CD4-positive, alpha-beta T cell treated with Interleukin-6 at 100 ng/mL for 8 hours (primary cell): ENCODE measurements around the gene AHCY.
"Not testable (repeated sequence)": the region's sequence is repeated elsewhere in the genome, so short reads cannot be mapped to it uniquely, and the experiment has no call there.

Experiments used
- DNase-seq: peaks from one replicate; pipeline ENCODE4 v3.0.0-alpha.2; 2020; ENCODE audit warnings: mixed read lengths, low spot score

Gene AHCY

GRCh38 chr20:34322267-34323105 lies 19.3 kb upstream of the AHCY start:
- no peak for DNase-seq

- DNase-seq = no peak
Observed at GRCh38 chr20:34320861-34321260, 17.7 kb upstream of the AHCY start.

- no peak for DNase-seq
Observed at GRCh38 chr20:34318609-34319443, 15.7 kb upstream of the AHCY start.

GRCh38 chr20:34316196-34316814 lies 13.2 kb upstream of the AHCY start:
- no peak for DNase-seq

- no peak for DNase-seq
Observed at GRCh38 chr20:34315236-34315635, 12.1 kb upstream of the AHCY start.

- DNase-seq = peak; percentile 85
Observed at GRCh38 chr20:34312544-34313217, 9.5 kb upstream of the AHCY start.

GRCh38 chr20:34312024-34312460 lies 8.9 kb upstream of the AHCY start:
- DNase-seq = no peak

GRCh38 chr20:34311118-34312023 lies 8.2 kb upstream of the AHCY start:
- no peak for DNase-seq

- DNase-seq = no peak
Observed at GRCh38 chr20:34310481-34311117, 7.4 kb upstream of the AHCY start.

GRCh38 chr20:34309691-34310090 lies 6.5 kb upstream of the AHCY start:
- no peak for DNase-seq

- DNase-seq = no peak
Observed at GRCh38 chr20:34305333-34306230, 2.4 kb upstream of the AHCY start.

- no peak for DNase-seq
Observed at GRCh38 chr20:34302312-34302722, 838 bp downstream of the AHCY start.

GRCh38 chr20:34301587-34302311 lies 1.4 kb downstream of the AHCY start:
- DNase-seq = no peak

GRCh38 chr20:34300809-34301586 lies 2.2 kb downstream of the AHCY start:
- DNase-seq = no peak

GRCh38 chr20:34300256-34300806 lies 2.8 kb downstream of the AHCY start:
- DNase-seq = no peak

- DNase-seq = no peak
Observed at GRCh38 chr20:34299556-34300255, 3.4 kb downstream of the AHCY start.

- DNase-seq = not testable (repeated sequence)
Observed at GRCh38 chr20:34298294-34298784, 4.8 kb downstream of the AHCY start.
